Skeletal muscle satellite cell (primary cell): ENCODE results near the gene ARGFX. TPM values are rescaled to one million over a fixed set of nuclear protein-coding genes. Genes with fewer than 3 reads are reported as not detected.

ENCODE experiments used
- H3K27me3 ChIP-seq: 2 replicates; pipeline ENCODE4 v1.7.0; 2013; ENCODE audit warnings: low read length; ENCODE audit not compliant: control insufficient read depth, insufficient read depth
- H3K36me3 ChIP-seq: 2 replicates; pipeline ENCODE4 v1.7.0; 2013; ENCODE audit warnings: mild to moderate bottlenecking, control low read depth, low read length; ENCODE audit not compliant: insufficient read depth
- H3K4me1 ChIP-seq: 2 replicates; pipeline ENCODE4 v1.7.0; 2013; ENCODE audit warnings: low read length; ENCODE audit not compliant: control insufficient read depth, insufficient read depth
- H3K4me2 ChIP-seq: 2 replicates; pipeline ENCODE4 v1.7.0; 2013; ENCODE audit warnings: mild to moderate bottlenecking, low read length
- H3K4me3 ChIP-seq: 2 replicates; pipeline ENCODE4 v1.7.0; 2013; ENCODE audit warnings: low read length
- H3K9ac ChIP-seq: 2 replicates; pipeline ENCODE4 v1.7.0; 2013; ENCODE audit warnings: mild to moderate bottlenecking, low read depth, low read length, moderate library complexity
- H3K9me3 ChIP-seq: replicated peaks from 2 replicates; pipeline ENCODE4 v1.7.0; 2013; ENCODE audit warnings: mild to moderate bottlenecking, control low read depth, low read length
- total RNA-seq: library from RNA; depleted of rRNA; stranded (reverse); fragments of >200 nt; gene quantifications from 2 replicates; pipeline ENCODE4 v1.2.3, GENCODE V29; 2012; rRNA removed

The ARGFX gene
- total RNA-seq = not detected in 2 replicates

DNA sequence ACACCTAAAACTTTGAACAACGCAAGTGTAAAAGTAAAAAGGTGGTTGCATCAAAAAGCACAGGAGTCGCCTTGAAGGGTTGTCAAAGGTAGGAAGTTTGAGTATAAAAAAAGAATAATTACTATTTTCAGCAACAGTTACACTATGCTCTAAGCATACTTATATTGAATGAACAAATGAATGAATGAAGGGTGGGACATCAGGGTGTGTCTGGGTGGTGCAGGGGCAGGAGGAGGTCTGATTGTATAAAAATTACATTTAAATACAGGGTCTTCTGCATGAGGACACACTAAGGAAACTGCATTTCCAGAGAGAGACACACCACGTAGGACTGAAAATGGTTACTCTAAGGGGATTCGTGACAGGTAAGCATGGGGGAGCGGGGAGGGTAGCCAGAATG, at the start of gene ARGFX:
ARGFX (plus strand) TSS at position 301 of the 400 bp plus-strand sequence. CDS start 2,765 bp downstream, outside the sequence.
- no peaks in the 10 kb centered on the region for H3K27me3 ChIP-seq
- no peak within 1 kb of the TSS for H3K4me2 ChIP-seq

GRCh38 chr3:121517953-121518655, 49.6 kb upstream of the ARGFX start:
- no peaks in the 10 kb centered on the region for H3K27me3 ChIP-seq
- H3K36me3 ChIP-seq = peaks cover 5% of the 10 kb centered on the region
- H3K4me3 ChIP-seq = no peak overlapping the region
- H3K9ac ChIP-seq = no peak overlapping the region
- peaks cover 12% of the 10 kb centered on the region for H3K4me1 ChIP-seq
- H3K4me2 ChIP-seq = no peak overlapping the region
- H3K9me3 ChIP-seq = no peaks in the 10 kb centered on the region

More for the DNA sequence above, at the start of gene ARGFX:
- H3K9ac ChIP-seq = no peak within 1 kb of the TSS
- no peak within 1 kb of the TSS for H3K4me3 ChIP-seq
- no peaks in the 10 kb centered on the region for H3K9me3 ChIP-seq
- H3K4me1 ChIP-seq = no peaks in the 10 kb centered on the region
- no peaks in the 10 kb centered on the region for H3K36me3 ChIP-seq

GRCh38 chr3:121520510-121520909, 47.2 kb upstream of the ARGFX start:
- peaks cover 12% of the 10 kb centered on the region for H3K4me1 ChIP-seq
- H3K9me3 ChIP-seq = no peaks in the 10 kb centered on the region
- no peak overlapping the region for H3K9ac ChIP-seq
- peaks cover 5% of the 10 kb centered on the region for H3K36me3 ChIP-seq
- no peak overlapping the region for H3K4me3 ChIP-seq
- no peak overlapping the region for H3K4me2 ChIP-seq
- H3K27me3 ChIP-seq = no peaks in the 10 kb centered on the region

DNA sequence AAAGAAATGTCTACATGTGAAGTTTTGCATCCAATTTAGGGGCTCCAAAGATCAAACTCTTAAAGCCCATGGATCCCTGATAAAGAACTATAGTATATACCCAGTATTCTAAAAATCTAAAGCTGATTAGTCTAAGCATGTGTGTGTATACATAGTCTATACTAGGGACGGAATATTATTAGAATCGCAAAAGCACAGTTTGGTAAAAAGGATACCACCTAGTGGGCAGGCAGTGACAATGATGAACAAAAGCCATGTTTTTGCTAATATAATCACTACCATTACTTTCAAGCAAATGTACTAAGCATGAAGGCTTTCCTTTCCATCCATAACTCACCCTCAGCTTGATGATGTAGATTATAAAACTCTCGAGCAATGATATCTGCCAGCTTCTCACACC, 38.4 kb upstream of the ARGFX start:
- Histone ChIP-seq H3K9ac (no peak overlapping the region), H3K4me1 (no peaks in the 10 kb centered on the region), H3K4me2 (no peak overlapping the region)

GRCh38 chr3:121531269-121531668, 36.5 kb upstream of the ARGFX start:
- Histone ChIP-seq H3K9ac (no peak overlapping the region), H3K9me3 (no peaks in the 10 kb centered on the region), H3K4me2 (no peak overlapping the region), H3K4me3 (no peak overlapping the region), H3K36me3 (peaks cover 3% of the 10 kb centered on the region), H3K4me1 (no peaks in the 10 kb centered on the region), H3K27me3 (no peaks in the 10 kb centered on the region)

More for the DNA sequence above, 38.4 kb upstream of the ARGFX start:
- Histone ChIP-seq H3K36me3 (peaks cover 3% of the 10 kb centered on the region), H3K27me3 (no peaks in the 10 kb centered on the region), H3K4me3 (no peak overlapping the region), H3K9me3 (no peaks in the 10 kb centered on the region)

DNA sequence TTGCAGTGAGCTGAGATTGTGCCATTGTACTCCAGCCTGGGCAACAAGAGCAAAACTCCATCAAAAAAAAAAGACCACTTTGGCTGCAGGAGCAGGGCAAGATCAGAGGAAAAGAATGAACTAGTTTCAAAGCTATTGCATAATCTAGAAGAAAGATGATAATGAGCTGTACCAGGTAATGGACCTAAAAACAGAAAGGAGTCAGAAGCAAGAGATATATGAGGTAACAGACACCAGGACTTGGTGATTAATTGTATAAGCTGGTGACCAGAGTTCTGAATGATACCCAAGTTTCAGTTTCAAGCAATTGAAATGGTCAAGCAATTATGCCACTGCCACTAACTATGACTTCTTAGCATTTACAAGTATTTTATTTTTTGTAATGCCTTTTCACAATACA, 24.8 kb upstream of the ARGFX start:
- Histone ChIP-seq H3K4me1 (peaks cover 4% of the 10 kb centered on the region), H3K9ac (no peak overlapping the region), H3K27me3 (no peaks in the 10 kb centered on the region), H3K36me3 (peaks cover 4% of the 10 kb centered on the region), H3K9me3 (no peaks in the 10 kb centered on the region), H3K4me2 (no peak overlapping the region), H3K4me3 (no peak overlapping the region)

DNA sequence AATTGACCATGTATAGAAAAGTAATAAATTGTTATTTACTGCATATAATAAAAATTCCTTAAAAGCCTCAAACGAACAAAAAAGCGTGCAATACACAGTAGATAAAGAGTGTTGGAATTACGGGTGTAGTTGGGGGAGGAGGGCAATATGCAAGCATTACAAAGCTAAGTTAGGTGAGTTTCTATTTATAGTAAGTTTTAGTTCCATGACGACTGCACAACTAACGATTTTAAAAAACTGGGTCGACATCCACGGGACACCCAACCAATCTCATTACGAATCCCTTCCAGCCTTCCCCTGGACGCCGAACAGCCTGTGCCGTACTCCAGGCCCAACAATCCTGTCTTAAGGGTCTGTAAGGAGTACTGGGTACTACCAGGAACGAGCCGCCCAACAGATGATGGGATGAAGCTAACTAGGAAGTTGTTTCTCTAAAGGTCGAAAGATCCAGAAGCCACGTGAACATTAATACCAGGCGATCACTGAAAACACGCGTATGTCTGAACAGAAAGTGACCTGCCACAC, 22.6 kb upstream of the ARGFX start:
- Histone ChIP-seq H3K36me3 (no peaks in the 10 kb centered on the region), H3K4me3 (peak overlapping the region; percentile 81), H3K27me3 (no peaks in the 10 kb centered on the region), H3K4me2 (peak overlapping the region; percentile 93), H3K9me3 (no peaks in the 10 kb centered on the region), H3K9ac (peak overlapping the region; percentile 82), H3K4me1 (no peaks in the 10 kb centered on the region)

GRCh38 chr3:121545574-121546455, 21.9 kb upstream of the ARGFX start, which contains the start of gene POLQ:
POLQ (minus strand) TSS chr3:121545988; CDS start chr3:121545877, 111 bp downstream.
- no peaks in the 10 kb centered on the region for H3K36me3 ChIP-seq
- H3K4me1 ChIP-seq = no peaks in the 10 kb centered on the region
- H3K9me3 ChIP-seq = no peaks in the 10 kb centered on the region
- no peaks in the 10 kb centered on the region for H3K27me3 ChIP-seq
- H3K4me2 ChIP-seq = peak within 1 kb of the TSS; percentile 93
- peak within 1 kb of the TSS; percentile 82 for H3K9ac ChIP-seq
- H3K4me3 ChIP-seq = peak within 1 kb of the TSS; percentile 81

- Histone ChIP-seq H3K4me3 (peak overlapping the region; percentile 26), H3K4me1 (no peaks in the 10 kb centered on the region), H3K9ac (peak overlapping the region; percentile 35), H3K4me2 (peak overlapping the region; percentile 72), H3K36me3 (no peaks in the 10 kb centered on the region), H3K9me3 (no peaks in the 10 kb centered on the region), H3K27me3 (peaks cover under 1% of the 10 kb centered on the region)
Observed at GRCh38 chr3:121552379-121552778, 15.4 kb upstream of the ARGFX start.

DNA sequence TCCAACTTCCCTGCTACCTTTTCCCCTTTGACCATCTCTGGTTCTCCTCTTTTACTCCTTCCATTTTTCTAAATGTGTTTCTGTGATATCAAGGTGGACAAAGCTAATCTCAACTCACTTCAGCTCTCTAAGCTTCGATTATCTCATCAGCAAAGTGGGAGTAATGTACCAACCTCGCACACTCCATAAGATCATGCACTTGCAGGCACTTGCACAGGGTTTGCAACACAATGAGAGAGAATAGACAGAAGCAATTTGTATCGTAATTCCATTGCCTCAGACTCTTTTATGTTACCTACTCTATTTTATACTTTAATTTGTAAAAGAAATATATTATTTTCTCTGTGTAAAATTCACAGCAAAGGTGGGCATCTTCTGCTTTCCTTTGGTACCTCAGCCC, 15.0 kb upstream of the ARGFX start:
- Histone ChIP-seq H3K36me3 (no peaks in the 10 kb centered on the region), H3K4me2 (no peak overlapping the region), H3K4me3 (no peak overlapping the region), H3K9ac (no peak overlapping the region), H3K9me3 (no peaks in the 10 kb centered on the region), H3K27me3 (peaks cover 2% of the 10 kb centered on the region), H3K4me1 (no peaks in the 10 kb centered on the region)

DNA sequence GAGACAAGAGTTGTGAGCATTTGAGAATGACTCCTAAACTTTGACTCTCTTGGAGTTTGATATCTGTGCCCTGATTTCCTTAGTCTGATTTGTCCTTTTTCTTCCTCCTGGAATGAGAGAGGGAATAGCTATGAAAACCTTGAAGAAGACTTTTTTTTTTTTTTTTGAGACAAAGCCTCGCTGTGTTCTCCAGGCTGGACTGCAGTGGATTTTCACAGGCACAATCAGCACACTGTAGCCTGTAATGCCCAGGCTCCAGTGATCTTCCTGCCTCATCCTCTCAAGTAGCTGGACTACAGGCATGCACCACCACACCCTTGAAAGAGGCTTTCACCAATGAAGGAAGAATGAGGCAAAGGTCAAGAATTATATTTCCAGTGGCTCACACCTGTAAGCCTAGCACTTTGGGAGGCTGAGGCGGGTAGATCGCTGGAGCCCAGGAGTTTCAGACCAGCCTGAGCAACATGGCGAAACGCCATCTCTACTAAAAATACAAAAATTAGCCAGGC, 10.3 kb upstream of the ARGFX start:
- no peaks in the 10 kb centered on the region for H3K4me1 ChIP-seq
- no peak overlapping the region for H3K9ac ChIP-seq
- H3K36me3 ChIP-seq = no peaks in the 10 kb centered on the region
- no peaks in the 10 kb centered on the region for H3K9me3 ChIP-seq
- H3K4me2 ChIP-seq = no peak overlapping the region
- no peak overlapping the region for H3K4me3 ChIP-seq
- peaks cover 5% of the 10 kb centered on the region for H3K27me3 ChIP-seq
